Mononuclear cell (primary cell): ENCODE data around the gene PAK4. TPM values are rescaled to one million over a fixed set of nuclear protein-coding genes. Genes with fewer than 3 reads are reported as not detected.

Experiments used
- H3K27me3 ChIP-seq: 2 replicates; pipeline ENCODE4 v1.6.0; 2011; ENCODE audit warnings: low read length, control low read depth; ENCODE audit not compliant: insufficient read depth
- H3K4me1 ChIP-seq: 2 replicates; pipeline ENCODE4 v1.5.1; 2011; ENCODE audit warnings: mild to moderate bottlenecking, low read length, control low read depth; ENCODE audit not compliant: insufficient read depth
- H3K4me3 ChIP-seq: 2 replicates; pipeline ENCODE4 v1.5.1; 2011; ENCODE audit warnings: mild to moderate bottlenecking, low read length, moderate library complexity
- H3K9me3 ChIP-seq: 2 replicates; pipeline ENCODE4 v1.5.1; 2011; ENCODE audit warnings: low read depth, mild to moderate bottlenecking, control low read depth, low read length
- total RNA-seq: library from RNA; depleted of rRNA; stranded (reverse); fragments of >200 nt; gene quantifications from one replicate; pipeline ENCODE4 v1.2.3, GENCODE V29; 2012

PAK4 gene
- total RNA-seq, 1 donor, result 1.5 TPM

- Histone ChIP-seq H3K4me3 (no peak overlapping the region), H3K9me3 (no peaks in the 10 kb centered on the region), H3K27me3 (no peaks in the 10 kb centered on the region), H3K4me1 (peaks cover 15% of the 10 kb centered on the region)
These were observed 20.5 kb downstream of the PAK4 start for GRCh38 chr19:39146091-39146490.

DNA sequence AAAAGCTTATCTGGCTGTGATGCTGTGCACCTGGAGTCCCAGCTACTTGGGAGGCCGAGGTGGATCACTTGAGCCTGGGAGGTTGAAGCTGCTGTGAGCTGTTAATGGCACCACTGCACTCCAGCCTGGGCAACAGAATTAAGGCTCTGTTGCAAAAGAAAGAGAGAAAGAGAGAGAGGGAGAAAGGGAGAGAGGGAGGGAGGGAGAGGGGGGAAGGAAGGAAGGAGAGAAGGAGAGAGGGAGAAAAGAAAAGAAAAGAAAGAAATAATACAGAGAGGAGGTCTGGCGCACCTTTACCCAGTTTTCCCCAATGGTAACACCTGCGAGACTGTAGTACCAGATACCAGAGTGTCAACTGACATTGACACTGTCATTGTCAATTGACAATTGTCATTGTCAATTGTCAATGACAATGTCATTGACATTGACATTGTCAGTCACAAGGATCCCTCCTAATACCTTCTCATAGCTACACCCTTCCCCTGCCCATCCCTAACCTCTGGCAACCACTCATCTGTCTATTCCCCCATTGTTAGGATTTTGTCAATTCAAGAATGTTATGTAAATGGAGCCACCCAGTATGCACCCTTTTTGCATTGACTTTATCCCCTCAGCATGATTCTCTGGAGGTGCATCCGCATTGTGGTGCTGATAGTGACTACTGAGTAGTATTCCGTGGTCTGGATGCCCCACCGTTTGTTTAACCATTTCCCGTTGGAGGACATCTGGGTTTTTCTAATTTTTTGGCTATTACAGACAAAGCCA lies 21.3 kb downstream of the PAK4 start:
- H3K4me3 ChIP-seq, result no peak overlapping the region
- H3K27me3 ChIP-seq, result no peaks in the 10 kb centered on the region
- no peaks in the 10 kb centered on the region for H3K9me3 ChIP-seq
- H3K4me1 ChIP-seq, result peaks cover 15% of the 10 kb centered on the region

GRCh38 chr19:39147480-39147879 lies 21.9 kb downstream of the PAK4 start:
- no peak overlapping the region for H3K4me3 ChIP-seq
- H3K27me3 ChIP-seq, result no peaks in the 10 kb centered on the region
- no peaks in the 10 kb centered on the region for H3K9me3 ChIP-seq
- peaks cover 11% of the 10 kb centered on the region for H3K4me1 ChIP-seq

- Histone ChIP-seq H3K4me3 (no peak overlapping the region), H3K27me3 (no peaks in the 10 kb centered on the region), H3K9me3 (no peaks in the 10 kb centered on the region), H3K4me1 (peaks cover 10% of the 10 kb centered on the region)
These were observed 23.4 kb downstream of the PAK4 start for GRCh38 chr19:39148939-39149529.

DNA sequence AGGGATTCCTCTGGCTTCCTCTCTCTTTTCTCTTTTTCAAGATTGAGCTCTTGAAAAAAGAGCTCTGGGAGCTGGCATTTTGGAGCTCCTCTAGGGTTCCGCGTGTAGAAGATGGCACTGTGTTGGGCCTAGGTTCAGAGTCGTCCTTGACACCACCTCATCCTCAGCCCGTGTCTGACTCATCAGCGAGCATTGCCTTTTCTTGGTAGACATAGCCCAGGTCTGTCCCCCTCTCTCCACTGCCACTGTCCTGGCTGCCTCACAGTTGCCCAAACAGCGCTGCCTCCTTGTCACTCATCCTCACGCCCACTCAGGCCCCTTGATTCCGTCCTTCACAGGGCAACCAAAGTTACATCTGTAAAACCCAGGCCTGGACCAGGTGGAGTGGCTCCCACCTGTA lies 24.6 kb downstream of the PAK4 start:
- Histone ChIP-seq H3K4me1 (peaks cover 2% of the 10 kb centered on the region), H3K4me3 (no peak overlapping the region), H3K9me3 (no peaks in the 10 kb centered on the region), H3K27me3 (no peaks in the 10 kb centered on the region)

GRCh38 chr19:39150807-39151600 lies 25.4 kb downstream of the PAK4 start:
- Histone ChIP-seq H3K27me3 (no peaks in the 10 kb centered on the region), H3K4me1 (no peaks in the 10 kb centered on the region), H3K9me3 (no peaks in the 10 kb centered on the region), H3K4me3 (no peak overlapping the region)

DNA sequence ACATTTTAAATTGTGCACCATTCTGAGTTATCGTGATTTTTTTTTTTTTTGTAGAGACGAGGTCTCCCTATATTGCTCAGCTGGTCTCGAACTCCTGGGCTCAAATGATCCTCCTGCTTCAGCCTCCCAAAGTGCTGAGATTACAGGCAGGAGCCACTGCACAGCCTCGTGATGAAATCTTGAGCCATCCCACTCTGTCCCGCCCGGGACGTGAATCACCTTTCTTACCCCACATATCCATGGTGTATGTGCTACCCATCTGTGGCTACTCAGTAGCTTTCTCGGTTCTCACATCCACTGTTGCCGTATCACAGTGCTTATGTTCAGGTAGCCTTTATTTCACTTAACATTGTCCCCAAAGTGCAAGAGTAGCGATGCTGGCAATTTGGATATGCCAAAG lies 26.5 kb downstream of the PAK4 start:
- Histone ChIP-seq H3K4me1 (no peaks in the 10 kb centered on the region), H3K9me3 (no peaks in the 10 kb centered on the region), H3K27me3 (no peaks in the 10 kb centered on the region), H3K4me3 (no peak overlapping the region)

- no peaks in the 10 kb centered on the region for H3K4me1 ChIP-seq
- no peaks in the 10 kb centered on the region for H3K27me3 ChIP-seq
- H3K9me3 ChIP-seq, result no peaks in the 10 kb centered on the region
- no peak overlapping the region for H3K4me3 ChIP-seq
These were observed 28.6 kb downstream of the PAK4 start for GRCh38 chr19:39154100-39154628.

GRCh38 chr19:39154629-39155100 lies 29.1 kb downstream of the PAK4 start:
- no peaks in the 10 kb centered on the region for H3K27me3 ChIP-seq
- no peak overlapping the region for H3K4me3 ChIP-seq
- H3K9me3 ChIP-seq, result no peaks in the 10 kb centered on the region
- H3K4me1 ChIP-seq, result no peaks in the 10 kb centered on the region

GRCh38 chr19:39155114-39155700 lies 29.6 kb downstream of the PAK4 start:
- no peaks in the 10 kb centered on the region for H3K4me1 ChIP-seq
- no peaks in the 10 kb centered on the region for H3K9me3 ChIP-seq
- H3K27me3 ChIP-seq, result no peaks in the 10 kb centered on the region
- H3K4me3 ChIP-seq, result no peak overlapping the region

DNA sequence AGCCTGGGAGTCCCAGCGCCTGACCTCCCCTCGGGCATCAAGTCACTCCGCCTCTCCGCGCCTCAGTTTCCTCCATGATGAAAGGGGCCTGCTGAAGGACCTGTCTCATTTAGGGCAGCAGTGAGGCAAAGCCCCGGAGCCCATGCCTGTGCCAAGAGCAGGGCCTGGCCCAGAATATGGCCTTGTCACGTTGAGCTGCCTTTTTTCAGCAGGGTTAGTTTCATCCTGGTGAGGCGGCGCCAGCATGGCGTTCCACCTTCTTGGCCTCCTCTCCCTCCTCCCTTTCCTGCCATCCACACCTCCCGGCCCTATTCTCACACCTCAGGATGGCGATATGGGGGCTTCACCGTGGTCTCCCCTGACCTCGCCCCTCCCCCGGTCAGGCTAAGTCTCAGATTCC lies 30.2 kb downstream of the PAK4 start:
- Histone ChIP-seq H3K4me1 (peaks cover 2% of the 10 kb centered on the region), H3K27me3 (no peaks in the 10 kb centered on the region), H3K4me3 (no peak overlapping the region)

GRCh38 chr19:39156326-39157230 lies 31.0 kb downstream of the PAK4 start:
- H3K27me3 ChIP-seq, result no peaks in the 10 kb centered on the region

More for the DNA sequence above, 30.2 kb downstream of the PAK4 start:
- H3K9me3 ChIP-seq, result no peaks in the 10 kb centered on the region

GRCh38 chr19:39157275-39157996 lies 31.9 kb downstream of the PAK4 start:
- Histone ChIP-seq H3K4me3 (no peak overlapping the region), H3K27me3 (no peaks in the 10 kb centered on the region), H3K4me1 (peaks cover 5% of the 10 kb centered on the region), H3K9me3 (no peaks in the 10 kb centered on the region)

More at GRCh38 chr19:39156326-39157230, 31.0 kb downstream of the PAK4 start:
- H3K9me3 ChIP-seq, result no peaks in the 10 kb centered on the region
- no peak overlapping the region for H3K4me3 ChIP-seq
- peaks cover 5% of the 10 kb centered on the region for H3K4me1 ChIP-seq
